Posterior cingulate gyrus (tissue), 11 donors: ENCODE measurements around the gene SFXN3.
"Not testable (repeated sequence)": the region's sequence is repeated elsewhere in the genome, so short reads cannot be mapped to it uniquely, and the experiment has no call there.

ENCODE experiments used
- DNase-seq, 10 donors: peaks; one replicate each; pipeline versions ENCODE4 v3.0.0 to v3.0.0-alpha.2; 2020 to 2021; ENCODE audit warnings: mixed read lengths in 3 of 10
- intact Hi-C: fragments of 100-400 bp; cut with DNase I; formaldehyde crosslinking; loops from one replicate; pipeline ENCODE4 v1.15.1; 2023

SFXN3 gene

DNA sequence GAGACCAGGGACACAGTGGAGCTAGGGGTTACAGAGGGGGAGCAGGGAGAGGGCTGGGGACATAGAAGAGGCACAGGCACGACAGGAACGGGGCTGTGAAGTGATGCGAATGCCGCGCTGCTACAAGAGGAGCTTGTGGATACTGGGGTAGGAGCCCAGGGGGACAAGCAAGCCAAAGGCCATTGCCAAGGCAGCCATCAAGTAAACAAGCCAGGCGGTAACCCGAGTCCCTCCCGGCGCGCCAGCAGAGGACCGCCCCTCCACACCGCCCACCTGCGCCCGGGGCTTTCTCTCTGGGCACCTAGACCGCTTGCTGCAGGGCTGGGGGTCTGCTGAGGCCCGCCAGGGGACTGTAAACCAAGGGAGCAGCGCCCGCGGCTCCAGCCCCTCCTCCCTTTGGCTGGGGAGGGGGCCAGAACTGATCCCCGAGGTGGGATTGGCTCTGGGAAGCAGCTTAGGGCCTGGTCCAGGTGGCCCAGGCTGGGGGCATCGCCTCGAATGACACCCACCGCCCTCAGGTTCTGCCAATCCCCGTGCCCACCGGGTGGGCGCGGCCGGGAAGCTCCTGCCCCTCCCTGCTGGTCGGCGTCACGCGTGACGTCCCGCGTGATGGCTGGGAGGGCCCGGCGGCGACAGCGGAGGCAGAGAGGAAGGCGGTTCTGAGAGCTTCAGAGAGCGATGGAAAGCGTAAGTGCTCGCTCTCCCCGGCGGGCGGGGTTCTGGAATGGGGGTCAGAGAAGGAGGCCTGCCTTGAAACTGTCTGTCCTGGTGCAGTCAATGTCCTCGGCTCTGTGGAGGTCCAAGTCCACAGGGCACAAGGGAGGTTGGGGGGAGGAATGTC, 982 bp downstream of the SFXN3 start:
- intact Hi-C loops, result no loop called here
- peak; percentile 81 to 97 (median 90) for DNase-seq

GRCh38 chr10:101032637-101033224, 1.7 kb downstream of the SFXN3 start:
- peak; percentile 53 to 96 (median 66) for DNase-seq
- intact Hi-C loops, result no loop called here

- peak in 1 of 10 donors; percentile 24 for DNase-seq
- intact Hi-C loops, result no loop called here
Observed at GRCh38 chr10:101033276-101033675, 2.2 kb downstream of the SFXN3 start.

DNA sequence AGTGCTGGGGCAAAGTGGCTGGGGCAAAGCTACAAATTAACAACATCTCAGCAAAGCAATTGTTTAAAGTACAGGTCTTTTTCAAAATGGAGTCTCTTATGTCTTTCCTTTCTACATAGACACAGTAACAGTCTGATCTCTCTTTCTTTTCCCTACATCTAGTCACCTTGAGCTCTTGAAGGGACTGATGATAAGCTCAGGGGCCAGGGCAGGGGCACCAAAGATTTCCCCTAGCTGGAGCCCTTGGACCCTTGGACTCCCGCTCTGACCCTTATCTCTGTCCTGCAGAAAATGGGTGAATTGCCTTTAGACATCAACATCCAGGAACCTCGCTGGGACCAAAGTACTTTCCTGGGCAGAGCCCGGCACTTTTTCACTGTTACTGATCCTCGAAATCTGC, 3.4 kb downstream of the SFXN3 start:
- peak in 2 of 10 donors; percentile 21 to 34 for DNase-seq
- intact Hi-C loops, result not testable (repeated sequence)

DNA sequence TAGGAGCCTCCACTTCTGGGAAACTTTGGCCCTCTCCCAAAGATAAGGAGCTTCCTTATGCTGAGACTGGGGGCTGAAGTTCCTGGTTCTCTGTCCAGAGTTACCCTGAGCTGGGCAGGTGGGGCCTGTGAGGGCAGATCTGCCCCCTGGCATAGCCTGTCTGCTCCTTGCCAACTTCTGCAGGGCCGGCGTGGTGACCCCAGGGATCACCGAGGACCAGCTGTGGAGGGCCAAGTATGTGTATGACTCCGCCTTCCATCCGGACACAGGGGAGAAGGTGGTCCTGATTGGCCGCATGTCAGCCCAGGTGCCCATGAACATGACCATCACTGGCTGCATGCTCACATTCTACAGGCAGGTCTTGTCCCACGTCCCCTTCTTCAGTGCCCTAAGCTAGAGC, 4.3 kb downstream of the SFXN3 start:
- intact Hi-C loops, result no loop called here

DNA sequence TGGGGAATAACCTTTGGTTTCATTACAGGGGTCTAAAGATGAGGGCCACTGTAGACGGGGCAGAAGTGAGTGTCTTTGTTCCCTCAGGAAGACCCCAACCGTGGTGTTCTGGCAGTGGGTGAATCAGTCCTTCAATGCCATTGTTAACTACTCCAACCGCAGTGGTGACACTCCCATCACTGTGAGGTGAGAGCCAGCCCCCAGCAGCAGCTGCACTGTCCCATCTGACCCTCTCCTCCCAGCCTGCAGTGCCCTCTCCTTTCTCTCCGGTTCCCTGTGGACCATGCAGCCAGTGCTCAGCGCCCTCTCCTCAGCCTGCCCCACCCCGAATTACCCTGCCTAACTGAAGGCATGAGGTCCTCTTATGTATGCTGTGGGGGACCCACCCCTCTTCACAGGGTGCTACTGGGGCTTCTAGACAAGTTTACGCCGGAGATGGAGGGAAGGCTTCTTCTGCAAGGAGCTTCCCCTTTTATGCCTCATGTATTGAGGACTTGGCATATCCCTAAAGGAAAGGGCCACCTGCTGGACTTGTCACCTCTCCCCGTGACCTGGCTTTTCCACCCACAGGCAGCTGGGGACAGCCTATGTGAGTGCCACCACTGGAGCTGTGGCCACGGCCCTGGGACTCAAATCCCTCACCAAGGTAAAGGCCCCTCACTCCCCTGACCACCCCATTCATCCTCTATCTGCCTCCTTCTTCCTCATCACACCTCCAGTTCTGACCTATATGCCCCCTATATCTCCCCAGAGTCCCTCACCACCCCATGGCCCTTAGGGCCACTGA, 5.1 kb downstream of the SFXN3 start:
- intact Hi-C loops, result no loop called here
- peak in 2 of 10 donors; percentile 46 to 67 for DNase-seq

More for the DNA sequence above, 4.3 kb downstream of the SFXN3 start:
- DNase-seq, result peak in 2 of 10 donors; percentile 51 to 77

GRCh38 chr10:101036726-101037125, 5.7 kb downstream of the SFXN3 start:
- DNase-seq, result peak in 1 of 10 donors; percentile 55
- intact Hi-C loops, result no loop called here

DNA sequence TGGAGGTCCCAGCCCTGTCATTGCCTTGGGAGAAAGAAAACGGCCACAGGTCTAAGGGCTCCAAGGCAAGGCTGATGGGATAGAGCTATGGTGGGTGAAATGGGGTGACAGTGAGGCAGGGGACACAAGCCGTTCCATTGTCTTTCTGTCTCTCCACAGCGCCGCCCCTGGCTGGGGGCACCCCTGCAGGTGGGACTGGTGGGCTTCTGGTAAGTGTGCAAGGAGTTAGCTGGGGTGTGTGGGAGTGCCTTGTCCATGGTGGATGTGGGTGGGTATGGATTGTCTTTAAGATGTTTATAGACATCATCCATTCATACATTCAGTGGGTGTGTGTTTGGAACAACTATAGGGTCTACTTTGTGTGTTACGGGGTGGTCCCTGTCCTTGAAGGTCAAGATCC, 7.5 kb downstream of the SFXN3 start:
- DNase-seq, result peak in 2 of 10 donors; percentile 20 to 38
- intact Hi-C loops, result no loop called here

- intact Hi-C loops, result loop anchor here (2.0 kb wide), 1 partner anchor 21 kb away; the partner anchor contains the start of gene KAZALD1
- DNase-seq, result peak in 2 of 10 donors; percentile 16 to 45
Observed at GRCh38 chr10:101040061-101040460, 9.0 kb downstream of the SFXN3 start.

DNA sequence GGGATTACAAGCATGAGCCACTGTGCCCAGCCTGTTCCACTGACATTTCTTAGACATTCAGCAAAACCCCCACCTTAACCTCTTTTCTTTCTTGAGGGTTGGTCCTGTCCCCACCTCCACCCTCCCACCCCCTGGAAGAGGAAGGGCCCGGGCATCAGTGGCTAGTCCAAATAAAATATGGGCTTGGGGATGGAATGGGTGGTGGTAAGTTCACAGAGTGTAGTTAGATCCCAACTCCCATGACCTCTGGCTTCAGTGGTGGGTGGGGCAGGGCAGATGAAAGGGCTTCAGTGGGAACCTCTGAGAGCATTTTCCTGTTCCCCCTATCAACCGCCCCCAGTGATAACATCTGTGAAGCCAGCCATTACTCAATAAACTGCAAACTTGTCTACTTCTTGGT, 9.8 kb downstream of the SFXN3 start:
- DNase-seq, result peak in 2 of 10 donors; percentile 18 to 24
- intact Hi-C loops, result loop anchor here (2.0 kb wide), 1 partner anchor 20 kb away; the partner anchor contains the start of gene KAZALD1

- peak; percentile 65 to 96 (median 83) for DNase-seq
- intact Hi-C loops, result loop anchor here (2.0 kb wide), 1 partner anchor 19 kb away; the partner anchor contains the start of gene KAZALD1
Observed at GRCh38 chr10:101041252-101041761, 10.3 kb downstream of the SFXN3 start.

DNA sequence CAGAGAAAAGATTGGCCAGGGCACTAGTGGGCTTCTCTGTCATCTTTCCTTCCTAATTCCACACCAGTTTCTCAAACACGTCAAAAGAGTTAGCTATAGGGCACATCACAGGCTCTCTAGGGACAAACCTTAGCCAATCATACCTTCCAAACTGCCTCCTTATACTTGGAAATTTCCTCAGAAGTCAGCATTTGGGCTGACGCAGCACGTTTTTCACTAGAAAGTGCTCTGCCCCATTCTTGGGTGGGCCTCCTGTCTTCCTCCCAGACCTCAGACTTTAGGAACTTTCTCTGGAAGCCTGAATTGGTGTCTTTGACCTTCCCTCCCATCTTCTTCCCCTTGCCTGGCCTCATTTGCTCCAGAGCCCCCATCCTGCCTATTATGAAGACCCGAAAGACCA, 11.1 kb downstream of the SFXN3 start:
- peak in 1 of 10 donors; percentile 21 for DNase-seq
- intact Hi-C loops, result no loop called here

DNA sequence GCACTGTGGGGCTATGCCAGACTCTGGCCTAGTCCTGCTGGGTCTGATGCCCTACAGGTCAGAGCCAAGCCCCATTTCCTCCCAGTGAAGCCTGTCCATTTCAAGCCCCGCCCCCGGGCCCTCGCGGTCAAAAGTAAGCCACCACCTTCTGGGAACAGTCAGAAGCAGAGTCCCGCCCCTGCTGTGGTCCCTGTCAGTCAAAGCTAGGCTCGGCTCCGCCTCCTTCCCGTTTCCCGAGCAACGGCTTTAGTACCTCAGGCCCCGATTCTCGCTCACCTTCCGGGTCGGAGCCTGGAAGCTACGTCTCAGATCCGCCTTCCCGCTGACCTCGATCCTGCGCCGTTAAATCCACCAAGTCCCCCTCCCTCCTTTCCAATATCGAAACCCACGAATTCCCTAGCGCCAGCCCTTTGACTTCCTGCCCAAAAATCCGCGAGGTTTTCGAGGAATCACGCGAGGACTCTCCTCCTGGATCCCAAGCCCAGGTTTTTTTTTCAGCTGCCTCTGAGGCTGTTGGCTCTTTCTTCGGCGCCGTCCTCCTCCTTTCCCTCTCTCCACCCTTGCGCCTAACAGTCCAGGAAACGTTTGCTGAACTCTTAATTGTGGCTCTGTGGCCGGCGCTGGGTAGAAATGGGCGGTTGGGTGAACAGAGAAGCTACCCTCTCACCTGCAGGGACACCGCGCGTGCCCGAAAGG, 11.8 kb downstream of the SFXN3 start:
- intact Hi-C loops, result no loop called here
- DNase-seq, result peak; percentile 70 to 97 (median 86)

DNA sequence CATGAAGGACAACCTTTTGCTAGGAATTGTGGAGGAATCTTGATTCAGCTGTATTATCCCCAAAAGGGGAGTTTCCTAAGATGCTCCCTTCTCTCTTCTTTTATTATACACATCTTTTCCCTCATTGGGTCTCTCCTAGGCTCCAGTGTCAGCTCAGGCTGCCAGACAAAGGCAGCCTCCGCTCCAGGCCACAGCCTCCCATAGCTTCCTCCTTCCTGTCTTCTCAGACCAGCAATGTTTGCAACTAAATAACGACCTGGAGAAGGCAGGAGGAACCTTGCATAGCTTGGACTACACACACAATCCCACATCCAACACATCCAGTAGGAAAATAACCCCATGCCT, 12.3 kb downstream of the SFXN3 start:
- intact Hi-C loops, result no loop called here
- no peak for DNase-seq

DNA sequence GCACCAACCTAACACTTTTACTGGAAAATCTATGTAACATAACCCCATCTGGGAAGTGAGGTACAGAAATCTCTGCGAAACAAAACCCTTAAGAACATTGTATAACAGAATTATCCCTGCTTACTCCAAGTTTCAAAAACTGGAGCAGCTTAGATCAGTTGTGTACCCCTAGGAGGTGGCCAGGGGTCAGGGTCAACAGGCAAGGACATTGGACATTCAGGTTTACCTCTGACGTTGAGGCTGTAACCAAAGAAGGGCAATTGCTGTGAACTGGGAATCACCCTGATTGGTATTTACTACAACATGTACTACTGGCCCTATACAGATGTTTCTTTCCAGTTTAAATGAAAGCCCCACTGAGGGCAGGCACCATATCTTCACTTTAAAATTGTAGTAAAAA, 13.1 kb downstream of the SFXN3 start:
- intact Hi-C loops, result no loop called here
- DNase-seq, result peak in 1 of 10 donors; percentile 2

DNA sequence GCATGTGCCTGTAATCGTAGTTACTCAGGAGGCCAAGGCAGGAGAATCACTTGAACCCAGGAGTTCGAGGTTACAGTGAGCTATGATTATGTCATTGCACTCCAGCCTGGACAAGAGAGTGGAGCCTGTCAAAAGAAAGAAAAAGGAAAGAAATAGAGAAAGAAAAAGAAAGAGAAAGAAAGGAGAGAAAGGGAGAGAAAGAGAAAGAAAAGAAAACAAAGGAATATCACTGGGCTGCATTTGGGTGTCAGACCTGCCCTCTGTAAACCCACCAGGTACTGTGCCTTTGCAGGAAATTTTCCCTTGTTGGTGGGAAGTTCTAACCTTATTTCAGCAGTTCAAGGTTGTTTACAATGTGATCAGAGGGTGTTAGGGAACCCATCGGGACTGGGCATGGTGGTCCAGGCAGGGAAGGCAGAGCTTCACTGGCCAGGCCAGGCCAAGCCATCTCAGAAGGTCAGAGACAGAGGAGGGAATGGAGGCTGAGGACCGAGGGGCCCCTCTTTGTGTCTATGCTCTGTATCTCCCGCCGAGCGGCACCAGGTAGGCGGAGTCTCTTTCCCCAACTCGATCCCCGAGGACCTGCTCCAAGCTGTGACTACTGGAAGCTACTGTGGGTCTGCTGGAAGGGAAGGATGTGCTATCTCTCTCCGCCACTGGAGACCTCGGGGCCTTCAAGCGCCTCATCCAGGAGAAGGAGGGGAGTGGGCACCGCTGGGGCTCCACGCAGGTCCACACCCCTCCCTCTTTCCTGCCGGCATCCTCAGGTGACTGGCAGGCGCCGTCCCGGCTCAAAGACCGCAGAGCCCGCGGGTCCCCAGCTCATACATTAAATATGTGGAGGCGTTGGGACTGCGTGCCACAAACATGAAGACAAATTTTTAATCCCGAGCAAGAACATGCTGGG, 15.6 kb downstream of the SFXN3 start:
- intact Hi-C loops, result no loop called here
- DNase-seq, result peak in 1 of 10 donors; percentile 65

GRCh38 chr10:101047268-101047667, 16.2 kb downstream of the SFXN3 start:
- DNase-seq, result peak in 1 of 10 donors; percentile 77
- intact Hi-C loops, result no loop called here

DNA sequence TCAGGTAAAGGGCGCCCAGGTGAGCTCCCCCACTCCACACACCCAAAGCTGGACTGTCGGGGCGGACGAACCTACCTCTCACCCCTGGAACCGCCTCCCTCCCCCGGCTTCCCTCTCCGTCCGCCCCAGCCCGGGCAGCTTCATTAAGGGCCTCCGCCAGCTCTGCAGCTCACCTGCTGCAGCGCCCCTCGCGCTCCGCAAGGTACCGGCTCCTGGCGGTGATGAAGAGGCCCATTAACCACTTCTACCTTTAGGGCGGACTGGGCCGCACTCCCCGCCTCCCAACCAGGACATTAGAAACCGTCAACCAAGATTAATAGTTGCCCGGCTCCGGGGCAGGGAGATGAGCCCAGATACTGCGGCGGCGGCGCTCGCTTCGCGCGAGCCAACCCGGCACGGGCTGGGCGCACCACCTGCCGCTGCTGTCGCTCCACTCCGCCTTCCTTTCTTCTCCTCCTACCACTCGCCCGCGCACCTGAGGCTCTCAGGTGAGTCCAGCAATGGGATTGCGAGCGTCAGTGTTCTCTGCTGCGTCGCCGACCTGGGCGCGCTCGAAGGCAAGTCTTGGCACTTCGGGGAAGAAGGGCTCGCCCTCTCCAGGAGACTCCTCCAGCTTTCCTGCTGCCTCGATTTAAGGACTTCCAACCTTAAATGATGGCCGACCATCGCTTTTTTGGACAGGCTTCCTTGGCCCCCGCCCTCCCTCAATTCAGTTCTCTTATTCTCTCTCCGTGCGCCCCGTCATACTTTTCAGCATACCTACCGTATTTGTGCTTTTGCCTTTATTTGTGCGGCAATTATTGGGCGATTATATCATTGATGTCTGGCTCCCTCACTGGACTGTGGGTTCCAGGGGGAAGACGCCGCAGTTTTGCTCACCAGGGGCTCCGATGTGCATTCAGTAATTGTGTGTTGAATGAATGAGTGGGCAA, 17.2 kb downstream of the SFXN3 start:
- peak in 1 of 10 donors; percentile 68 for DNase-seq
- intact Hi-C loops, result no loop called here
